IPS DF 4.7 (cell line): ENCODE data around the gene OLFML2B.

Experiments used
- DNase-seq: peaks from one replicate; pipeline ENCODE4 v3.0.0-alpha.2; 2013; ENCODE audit warnings: low spot score; ENCODE audit errors: extremely low read depth

The OLFML2B gene

DNA sequence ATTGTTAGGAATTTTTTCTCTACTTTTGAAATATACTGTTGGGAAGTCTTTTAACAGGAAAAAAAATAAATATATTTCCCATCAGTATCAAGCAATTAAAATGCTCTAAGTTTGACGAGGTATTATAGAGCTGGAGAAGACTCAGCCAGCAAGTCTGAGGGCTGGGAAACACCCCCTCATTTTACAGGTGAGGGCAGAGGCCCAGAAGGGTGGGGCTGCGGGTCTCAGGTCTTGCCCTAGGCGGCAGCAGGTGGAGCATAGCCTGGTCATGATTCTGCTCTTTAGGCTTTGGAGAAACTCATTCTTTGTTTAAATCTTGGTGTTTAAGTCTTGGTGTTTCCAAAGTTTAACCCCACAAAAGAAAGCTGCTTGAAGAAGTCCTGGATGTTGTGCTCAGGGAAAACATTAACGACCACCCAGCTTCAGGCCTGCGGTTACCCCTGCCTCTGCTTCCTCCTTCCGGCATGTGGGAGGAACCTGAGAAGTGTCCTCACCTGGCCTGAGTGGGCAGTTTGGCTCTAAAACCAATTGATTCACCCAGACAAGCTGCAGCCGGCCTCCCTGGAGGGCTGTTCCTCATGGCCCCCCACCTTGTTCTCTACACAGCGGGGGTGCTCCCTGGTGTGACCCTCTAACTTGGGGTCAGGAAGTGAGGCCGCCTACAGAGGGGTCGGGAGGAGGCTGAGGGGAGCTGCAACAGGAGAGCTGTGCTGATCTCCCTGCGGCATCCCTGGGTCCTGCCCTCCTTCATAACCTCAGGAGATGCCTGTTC, 41.7 kb downstream of the OLFML2B start:
- no peak for DNase-seq

DNA sequence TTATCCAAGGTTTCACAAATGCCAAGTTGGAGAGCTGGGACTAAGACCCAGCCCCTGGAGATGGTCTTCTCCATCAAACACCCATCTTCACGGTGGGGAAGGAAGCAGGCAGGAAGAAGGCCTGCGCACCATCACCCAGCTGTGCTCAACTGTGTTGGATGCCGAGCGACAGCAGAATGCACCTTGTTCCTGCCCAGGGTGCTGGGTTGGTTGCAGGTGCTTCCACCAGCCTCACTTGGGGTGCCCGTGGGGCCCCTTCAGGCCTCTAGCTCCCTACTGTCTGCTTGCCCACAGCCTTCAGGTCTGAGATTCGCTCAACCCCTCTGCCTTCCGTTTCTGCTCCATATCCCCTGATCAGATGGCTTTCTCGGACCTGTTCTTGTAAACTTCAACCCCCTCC, 42.5 kb downstream of the OLFML2B start:
- DNase-seq = no peak

DNA sequence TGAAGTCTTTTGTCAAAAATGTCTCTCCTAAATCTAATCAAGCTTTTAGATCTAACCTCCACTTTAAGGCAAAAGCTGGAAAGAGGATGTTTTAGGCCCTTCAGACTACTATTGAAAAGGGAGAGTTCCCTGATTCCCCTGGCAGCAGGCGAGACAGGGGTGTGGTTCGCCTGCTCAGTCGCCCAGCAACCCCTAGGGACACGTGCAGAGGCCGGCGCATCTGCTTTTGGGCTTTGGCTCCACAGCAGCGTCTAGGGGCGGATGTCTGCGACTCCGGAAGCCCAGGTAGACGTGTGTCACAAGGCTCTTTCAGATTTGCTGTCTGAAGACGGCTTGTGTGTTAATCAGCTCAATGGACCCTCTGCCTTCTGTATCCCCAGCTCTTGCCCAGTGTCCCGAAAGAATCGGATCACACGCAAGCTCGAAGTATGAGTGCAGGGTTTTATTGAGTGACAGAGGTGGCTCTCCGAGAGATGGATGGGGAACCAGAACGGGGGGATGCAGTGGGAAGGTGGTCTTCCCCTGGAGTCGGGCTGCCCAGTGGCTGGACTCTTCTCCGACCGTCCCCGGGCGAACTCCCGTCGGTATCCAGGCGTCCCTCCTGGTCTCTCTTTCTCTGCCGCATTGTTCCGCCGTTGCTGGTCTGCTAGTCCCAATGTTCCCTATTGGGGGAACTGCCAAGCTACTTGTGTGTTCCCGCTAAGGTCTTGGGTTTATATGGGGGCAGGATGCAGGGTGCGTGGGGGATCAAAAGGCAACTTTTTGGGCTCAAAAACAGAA, 45.5 kb downstream of the OLFML2B start:
- DNase-seq = no peak

DNA sequence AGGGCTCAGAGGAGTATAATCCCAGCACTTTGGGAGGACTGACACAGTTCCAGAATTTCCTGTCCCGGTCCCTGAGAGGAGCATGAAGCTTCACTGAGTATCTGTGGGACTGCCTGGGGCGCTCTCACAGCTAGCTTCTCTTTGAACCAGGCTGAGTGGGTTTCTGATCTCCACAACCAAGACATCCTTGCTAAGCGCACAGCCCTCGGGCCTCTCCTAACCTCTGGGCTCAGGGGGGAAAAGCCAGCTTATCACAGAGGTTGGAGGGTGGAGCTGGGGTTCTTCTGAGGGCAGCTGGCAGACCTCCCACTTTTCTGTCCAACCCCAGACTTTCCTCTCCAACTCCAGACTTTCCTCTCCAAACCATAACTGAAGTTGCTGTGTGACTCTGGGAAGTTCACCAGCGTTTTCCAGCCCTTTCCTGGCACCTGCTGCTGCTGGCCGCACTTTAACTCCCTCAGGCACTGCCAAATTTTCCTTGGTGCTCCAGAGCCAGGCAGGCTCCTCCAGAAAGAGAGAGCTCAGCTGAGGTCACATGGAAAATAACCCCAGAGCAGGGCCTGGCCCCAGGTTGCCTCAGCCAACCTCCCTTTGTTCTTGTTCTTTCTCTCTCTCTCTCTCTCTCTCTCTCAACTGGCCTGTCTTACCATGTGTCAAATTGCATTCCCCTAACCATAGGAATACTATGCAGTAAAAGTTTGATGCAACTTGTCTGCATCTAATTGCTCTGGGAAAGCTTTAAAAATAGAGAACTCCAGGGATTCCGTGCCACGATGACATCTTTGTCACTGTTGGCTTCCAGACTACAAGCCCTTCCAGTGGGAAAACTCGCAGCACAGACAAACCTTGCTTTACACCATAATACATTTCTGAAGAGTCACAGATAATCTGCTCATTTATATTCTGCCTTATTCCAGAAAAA, 49.5 kb downstream of the OLFML2B start:
- DNase-seq = no peak

DNA sequence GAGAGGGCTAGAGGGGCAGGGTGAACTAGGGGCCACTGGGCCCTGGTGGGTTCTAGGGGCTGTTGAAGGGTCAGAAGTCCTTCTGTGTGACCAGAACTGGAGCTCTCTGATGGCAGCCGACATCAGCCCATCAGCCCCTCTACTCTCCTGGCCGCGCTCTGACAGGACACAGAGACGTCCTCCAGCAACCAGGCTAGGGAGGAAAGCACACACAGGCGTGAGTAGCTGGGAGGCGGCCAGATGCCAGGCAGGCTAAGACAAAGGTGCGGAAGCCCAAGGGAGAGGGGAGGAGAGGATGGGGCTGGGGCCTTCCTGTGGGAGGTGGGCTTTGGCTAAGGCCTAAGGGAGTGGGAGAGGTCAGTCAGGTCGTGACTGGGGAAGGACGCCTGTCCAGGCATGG, 50.8 kb downstream of the OLFML2B start:
- DNase-seq = no peak

DNA sequence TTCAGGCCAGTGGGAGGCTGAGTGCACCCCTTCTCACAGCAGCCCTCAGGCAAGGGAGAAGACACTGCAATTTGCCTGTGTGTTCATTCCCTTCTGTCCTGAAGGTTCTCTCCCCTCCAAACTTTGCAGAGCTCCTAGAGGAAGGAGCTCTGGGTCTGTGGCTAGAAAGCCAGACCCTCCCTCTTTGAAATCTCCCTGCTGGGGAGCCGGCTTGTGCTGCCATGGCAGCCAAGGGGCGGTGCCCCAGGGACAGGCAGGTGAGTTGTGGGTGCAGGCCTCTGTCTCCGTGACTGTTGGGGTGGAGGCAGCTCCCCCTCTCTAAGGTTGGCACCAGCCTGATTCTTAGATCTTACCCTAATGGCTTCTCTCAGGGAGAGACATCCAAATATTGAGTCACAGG, 53.0 kb downstream of the OLFML2B start:
- no peak for DNase-seq

DNA sequence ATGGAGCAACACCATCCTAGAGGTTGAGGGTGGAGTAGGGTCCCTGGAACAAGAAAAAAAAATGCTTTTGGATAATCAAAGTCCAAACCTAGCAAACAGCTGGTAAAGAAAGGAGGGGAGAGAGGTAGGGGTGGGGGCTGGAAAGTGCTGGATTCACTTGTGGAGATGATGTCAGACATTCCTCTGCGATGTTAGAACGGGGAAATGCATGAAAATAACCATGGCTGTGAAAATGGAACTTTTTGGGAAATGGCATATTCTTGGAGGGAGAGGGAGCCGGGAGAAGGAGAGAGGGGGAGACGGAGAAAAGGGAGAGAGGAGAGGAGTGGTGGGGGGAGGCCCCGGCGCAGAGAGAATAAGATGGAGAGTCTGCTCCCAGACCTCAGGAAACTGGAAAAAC, 53.6 kb downstream of the OLFML2B start:
- no peak for DNase-seq

- no peak for DNase-seq
These were observed 57.6 kb downstream of the OLFML2B start for GRCh38 chr1:161966067-161966466.

DNA sequence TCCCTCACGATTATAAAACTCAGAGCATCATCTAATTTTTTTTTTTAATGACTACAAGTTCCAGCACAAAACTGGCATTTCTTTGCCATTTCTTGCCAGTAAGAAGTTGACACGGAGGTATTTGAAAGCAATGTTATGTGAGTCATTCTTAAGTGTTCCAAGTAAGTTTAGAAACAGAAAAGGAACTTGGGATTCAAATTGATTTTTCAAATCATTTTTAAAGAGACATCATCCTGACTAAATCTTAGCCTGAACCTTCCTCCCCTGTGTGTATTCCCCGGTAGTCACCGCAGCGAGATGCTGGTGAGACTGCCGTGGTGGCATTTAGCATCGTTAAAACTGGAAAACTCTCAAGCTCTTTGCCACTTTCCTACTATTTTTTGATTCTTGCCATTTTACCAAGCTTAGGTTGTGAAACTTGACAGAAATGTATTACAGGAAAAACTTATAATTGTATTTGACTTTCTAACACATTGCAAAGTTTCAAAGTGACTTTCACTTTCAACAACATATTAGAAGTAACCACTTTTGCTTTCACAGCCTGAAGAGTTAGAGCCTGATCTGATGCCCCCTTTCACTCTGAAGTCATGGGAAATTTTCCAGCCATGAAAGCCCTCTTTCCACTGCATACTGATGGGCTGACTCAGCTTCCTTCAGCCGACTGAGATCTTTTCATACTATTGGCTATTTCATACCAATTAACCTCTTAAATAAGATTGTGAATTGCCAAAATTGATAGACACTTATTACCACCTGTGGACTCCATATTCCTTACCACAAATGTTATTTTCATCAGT, 61.4 kb downstream of the OLFML2B start:
- no peak for DNase-seq

DNA sequence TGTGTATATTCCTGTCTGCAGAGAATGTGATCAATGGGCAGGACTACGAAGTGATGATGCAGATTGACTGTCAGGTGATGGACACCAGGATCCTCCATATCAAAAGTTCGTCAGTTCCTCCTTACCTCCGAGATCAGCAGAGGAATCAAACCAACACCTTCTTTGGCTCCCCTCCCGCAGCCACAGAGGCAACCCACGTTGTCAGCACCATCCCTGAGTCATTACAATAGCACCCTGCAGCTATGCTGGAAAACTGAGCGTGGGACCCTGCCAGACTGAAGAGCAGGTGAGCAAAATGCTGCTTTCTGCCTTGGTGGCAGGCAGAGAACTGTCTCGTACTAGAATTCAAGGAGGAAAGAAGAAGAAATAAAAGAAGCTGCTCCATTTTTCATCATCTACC, 65.2 kb downstream of the OLFML2B start:
- no peak for DNase-seq

GRCh38 chr1:161956930-161957329, 66.7 kb downstream of the OLFML2B start:
- DNase-seq = no peak

DNA sequence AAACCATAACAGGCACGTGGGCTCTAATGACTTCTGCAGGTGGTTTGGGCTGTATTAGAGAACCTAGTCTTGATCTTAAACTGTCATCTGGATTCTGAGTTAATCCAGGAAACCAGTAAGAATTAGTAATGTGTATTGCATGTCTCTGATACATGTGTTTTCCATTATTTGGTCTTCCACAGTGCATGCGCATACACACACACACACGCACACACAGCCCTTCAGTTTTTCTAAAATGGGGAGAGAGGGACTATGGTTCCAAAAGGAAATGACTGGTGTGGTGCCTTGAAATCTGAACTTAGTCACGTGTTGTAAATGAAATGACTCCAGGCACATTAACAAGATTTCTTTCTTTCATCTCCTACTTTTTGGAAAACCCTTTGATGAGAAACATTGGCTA, 67.6 kb downstream of the OLFML2B start:
- no peak for DNase-seq

GRCh38 chr1:161955606-161956005, 68.1 kb downstream of the OLFML2B start:
- DNase-seq = no peak

GRCh38 chr1:161954466-161954865, 69.2 kb downstream of the OLFML2B start:
- no peak for DNase-seq

- no peak for DNase-seq
These were observed 69.6 kb downstream of the OLFML2B start for GRCh38 chr1:161954050-161954449.

DNA sequence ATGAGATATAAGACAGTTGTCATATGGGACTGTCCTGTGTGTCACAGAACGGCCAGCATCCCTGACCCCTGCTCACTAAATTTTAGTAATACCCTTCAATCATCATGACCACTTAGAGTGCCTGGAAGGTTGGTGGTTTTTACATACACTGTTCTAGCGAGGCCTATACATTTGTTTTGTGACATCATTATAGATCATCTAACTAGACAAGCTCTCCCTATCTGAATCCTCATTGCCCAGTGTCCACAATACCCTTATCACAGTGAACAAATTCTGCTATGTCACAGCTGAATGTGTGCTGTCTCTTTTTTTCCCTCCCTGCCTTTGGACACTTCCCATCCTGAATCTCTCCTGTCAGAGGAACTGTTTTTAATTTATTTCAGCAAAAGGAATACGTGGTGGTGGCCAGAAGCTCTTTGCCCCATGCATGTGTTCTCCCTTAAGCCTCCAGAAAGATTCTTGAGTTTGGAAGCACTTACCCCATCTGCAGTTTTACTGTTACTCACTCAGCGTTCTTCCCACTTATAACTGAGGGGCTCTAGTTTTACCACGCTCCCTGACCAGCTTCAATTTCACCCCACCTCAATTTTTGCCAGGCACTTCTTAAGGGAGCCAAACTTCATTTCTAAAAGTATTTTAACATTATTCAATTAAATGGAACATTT, 70.3 kb downstream of the OLFML2B start:
- DNase-seq = no peak

DNA sequence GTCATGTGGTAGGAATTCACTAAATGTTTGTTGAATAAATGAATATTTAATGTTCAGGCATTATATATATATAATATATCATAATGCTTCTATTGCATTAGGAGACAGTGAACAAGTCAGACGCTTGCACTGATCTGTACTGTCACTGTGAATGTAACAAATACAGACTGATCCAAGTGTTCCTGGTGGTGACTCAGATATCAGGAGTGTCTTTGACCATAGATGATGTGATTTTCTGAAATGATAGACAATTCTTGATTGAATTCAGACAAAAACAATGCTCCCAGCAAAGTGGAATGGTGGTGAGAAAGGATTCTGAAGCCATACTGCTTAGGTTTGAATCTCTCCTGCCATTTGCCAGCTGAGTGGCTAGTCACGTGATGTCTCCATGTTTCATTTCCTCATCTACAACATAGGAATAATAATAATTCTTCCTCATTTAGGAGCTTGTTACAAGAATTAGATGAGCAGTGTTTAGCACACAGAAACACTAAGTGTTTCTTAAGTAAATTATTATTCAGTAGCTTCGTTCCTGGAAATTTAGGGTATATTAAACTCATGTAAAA, 71.0 kb downstream of the OLFML2B start:
- no peak for DNase-seq

- no peak for DNase-seq
These were observed 72.0 kb downstream of the OLFML2B start for GRCh38 chr1:161951646-161952045.

DNA sequence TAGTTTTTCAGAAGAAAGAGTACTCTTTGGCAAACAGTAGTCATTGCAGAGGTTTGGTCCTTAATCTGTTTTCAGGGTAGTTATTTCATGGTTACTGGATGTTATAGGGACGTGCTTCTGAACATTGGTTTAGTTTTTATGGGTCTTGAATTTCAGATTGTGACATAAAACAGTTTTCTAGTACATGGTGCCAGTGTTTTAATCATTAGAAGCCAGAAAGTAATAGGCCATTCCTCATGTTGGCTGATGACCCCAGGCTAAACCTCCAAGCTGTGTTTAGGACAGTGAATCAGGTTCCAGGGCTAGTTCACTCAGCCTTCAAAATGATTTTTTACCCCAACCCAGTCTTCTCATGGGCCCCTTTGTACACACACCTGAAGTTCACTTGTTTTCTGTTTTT, 73.3 kb downstream of the OLFML2B start:
- no peak for DNase-seq

- DNase-seq = no peak
These were observed 74.1 kb downstream of the OLFML2B start for GRCh38 chr1:161949548-161949947.
